Heart left ventricle (tissue), 13 donors: ENCODE data around the gene BCLAF3.

Experiments used
- CTCF ChIP-seq, 12 donors: fragments of 200-600 bp; sonication (generic) in 4 of 12; IDR thresholded peaks; one replicate each; pipeline versions ENCODE4 v1.5.0 to v1.8.0; 2018 to 2022; ENCODE audit warnings: antibody characterized with exemption in 12 of 12, mild to moderate bottlenecking in 5 of 12
- POLR2A ChIP-seq, 2 donors: fragments of 450-650 bp; IDR thresholded peaks; one replicate each; pipeline ENCODE4 v1.6.1; 2017; ENCODE audit warnings: antibody characterized with exemption in 2 of 2, mild to moderate bottlenecking in 2 of 2, moderate library complexity in 2 of 2
- donor health status: ischemic (EF 13 %, LVEDD 7.1; RV severe dilation, severe dysfunction).
- donor health status: DM: no; HTN: yes; CAD: no.
- donor health status: DM: no; HTN: no; CAD: no.
- donor health status: ischemic (EF 25% LVEDD 6.9; RV normal size, moderate dysfunction).
- donor health status: ischemic (EF 25% LVEDD 5.7; RV mildly dilated, moderate dysfunction).
- donor health status: ischemic (EF 35%, LVEDD 5.7; RV mildly dilated, moderate dysfunction).
- donor health status: nonischemic (EF 11% LVEDD 7.7; RV severe dilation, severe dysfunction).
- donor health status: DM: yes; HTN: yes; CAD: no.
- donor health status: PGD.
- donor health status: ischemic (EF 29% LVEDD 5.4; RV normal size, mild dysfunction).
- donor health status: nonischemic (EF 23%, LVEDD 6.1; RV moderate dilation, normal function).

- TF ChIP-seq CTCF (IDR thresholded peaks at IDR 0.05) (no peak), POLR2A (IDR thresholded peaks at IDR 0.05) (no peak)
Measured at GRCh38 chrX:19960913-19961312, 29.9 kb downstream of the BCLAF3 start.
